ENCODE data around the gene ANKRD13C.
"Not testable (repeated sequence)": the region's sequence is repeated elsewhere in the genome, so short reads cannot be mapped to it uniquely, and the experiment has no call there.

Gene ANKRD13C

GRCh38 chr1:70360321-70360720 is 5.8 kb upstream of the ANKRD13C start:
- in situ Hi-C loops (cut with MboI; ENCODE audit: low sequenced_read_pairs) = no loop called here

DNA sequence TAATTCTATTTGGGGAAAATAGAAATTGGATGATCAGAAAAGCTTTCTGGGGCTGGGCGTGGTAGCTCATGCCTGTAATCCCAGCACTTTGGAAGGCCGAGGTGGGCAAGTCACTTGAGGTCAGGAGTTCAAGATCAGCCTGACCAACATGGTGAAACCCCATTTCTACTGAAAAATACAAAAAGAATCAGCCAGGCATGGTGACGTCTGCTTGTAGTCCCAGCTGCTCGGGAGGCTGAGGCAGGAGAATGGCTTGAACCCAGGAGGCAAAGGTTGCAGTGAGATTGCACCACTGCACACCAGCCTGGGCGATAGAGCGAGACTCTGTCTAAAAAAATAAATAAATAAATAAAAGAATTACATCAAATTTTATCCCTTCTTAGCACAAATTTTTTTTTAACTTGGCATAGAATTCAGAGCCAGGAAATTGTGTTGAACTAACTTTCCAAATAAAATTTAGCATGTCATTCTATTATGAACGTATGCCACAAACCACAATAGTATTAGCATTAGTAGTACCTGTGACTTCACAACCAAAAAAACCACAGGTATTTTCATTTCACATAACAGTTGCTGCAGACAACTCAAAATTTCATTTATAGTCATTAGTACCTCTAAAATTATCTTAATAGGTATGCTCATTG is 4.5 kb upstream of the ANKRD13C start:
- in situ Hi-C loops (cut with MboI; ENCODE audit: low sequenced_read_pairs) = no loop called here

DNA sequence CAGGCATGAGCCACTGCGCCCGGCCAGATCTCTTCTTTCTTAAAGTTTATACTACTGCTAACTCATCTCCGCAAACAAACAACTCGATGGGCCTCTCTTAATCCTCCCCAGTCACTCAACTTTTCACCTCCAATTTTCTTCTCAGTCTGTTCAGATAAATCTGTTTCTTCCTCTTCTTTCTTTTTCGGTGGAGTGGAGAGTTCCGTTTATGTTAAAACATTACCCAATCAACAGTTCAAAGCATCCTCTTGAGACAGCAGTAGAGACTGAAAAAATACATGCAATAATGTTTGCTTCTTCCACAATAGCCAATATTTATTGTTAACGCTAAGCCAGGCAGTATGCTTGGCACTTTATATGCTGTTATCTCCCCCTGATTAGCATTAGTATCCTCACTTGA is 1.4 kb upstream of the ANKRD13C start:
- in situ Hi-C loops (cut with MboI; ENCODE audit: low sequenced_read_pairs) = no loop called here

DNA sequence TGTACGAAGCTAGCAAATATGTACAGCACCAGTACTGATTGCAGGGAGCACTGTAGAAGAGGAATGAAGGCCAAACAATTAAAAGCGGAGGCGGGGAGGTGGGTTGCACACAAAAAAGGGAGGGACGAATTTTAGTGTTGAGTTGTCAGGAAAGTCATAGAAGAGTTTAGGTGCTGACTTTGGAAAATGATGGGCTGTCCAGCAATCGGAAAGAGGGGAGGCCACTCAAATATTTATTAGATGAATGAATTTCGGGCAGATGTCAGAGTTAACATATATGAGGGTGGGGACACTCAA is 537 bp upstream of the ANKRD13C start:
- in situ Hi-C loops (cut with MboI; ENCODE audit: low sequenced_read_pairs) = no loop called here

- in situ Hi-C loops (cut with MboI; ENCODE audit: low sequenced_read_pairs) = no loop called here
These were observed 756 bp downstream of the ANKRD13C start for GRCh38 chr1:70353601-70354331.

DNA sequence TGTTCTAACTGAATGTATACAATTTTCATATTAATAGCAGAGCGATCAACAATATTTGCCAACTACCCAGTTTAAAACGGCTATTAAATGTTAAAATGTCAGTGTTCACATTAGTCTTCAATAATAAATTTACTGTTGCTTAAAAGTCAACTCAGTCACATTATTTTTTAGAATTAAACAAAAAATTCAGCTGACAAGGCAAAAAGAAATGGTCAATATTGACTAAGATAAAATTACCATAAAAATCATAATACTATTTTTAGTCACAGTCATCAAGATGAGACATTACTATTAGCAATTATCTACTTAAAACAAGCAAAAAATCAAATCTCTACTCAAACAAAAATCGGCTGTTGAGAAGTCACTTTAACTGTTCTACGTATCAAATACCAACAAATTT is 1.5 kb downstream of the ANKRD13C start:
- in situ Hi-C loops (cut with MboI; ENCODE audit: low sequenced_read_pairs) = no loop called here

DNA sequence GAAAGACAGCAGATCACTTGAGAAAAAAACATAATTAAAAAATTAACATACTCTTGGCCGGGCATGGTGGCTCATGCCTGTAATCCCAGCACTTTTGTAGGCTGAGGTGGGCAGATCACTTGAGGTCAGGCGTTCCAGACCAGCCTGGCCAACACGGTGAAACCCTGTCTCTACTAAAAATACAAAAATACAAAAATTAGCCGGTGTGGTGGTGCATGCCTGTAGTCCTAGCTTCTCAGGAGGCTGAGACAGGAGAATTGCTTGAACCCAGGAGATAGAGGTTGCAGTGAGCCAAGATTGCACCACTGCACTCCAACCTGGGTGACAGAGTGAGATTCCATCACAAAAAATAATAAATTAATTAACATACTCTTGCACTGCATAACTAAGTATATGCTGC is 4.7 kb downstream of the ANKRD13C start:
- in situ Hi-C loops (cut with MboI; ENCODE audit: low sequenced_read_pairs) = not testable (repeated sequence)

DNA sequence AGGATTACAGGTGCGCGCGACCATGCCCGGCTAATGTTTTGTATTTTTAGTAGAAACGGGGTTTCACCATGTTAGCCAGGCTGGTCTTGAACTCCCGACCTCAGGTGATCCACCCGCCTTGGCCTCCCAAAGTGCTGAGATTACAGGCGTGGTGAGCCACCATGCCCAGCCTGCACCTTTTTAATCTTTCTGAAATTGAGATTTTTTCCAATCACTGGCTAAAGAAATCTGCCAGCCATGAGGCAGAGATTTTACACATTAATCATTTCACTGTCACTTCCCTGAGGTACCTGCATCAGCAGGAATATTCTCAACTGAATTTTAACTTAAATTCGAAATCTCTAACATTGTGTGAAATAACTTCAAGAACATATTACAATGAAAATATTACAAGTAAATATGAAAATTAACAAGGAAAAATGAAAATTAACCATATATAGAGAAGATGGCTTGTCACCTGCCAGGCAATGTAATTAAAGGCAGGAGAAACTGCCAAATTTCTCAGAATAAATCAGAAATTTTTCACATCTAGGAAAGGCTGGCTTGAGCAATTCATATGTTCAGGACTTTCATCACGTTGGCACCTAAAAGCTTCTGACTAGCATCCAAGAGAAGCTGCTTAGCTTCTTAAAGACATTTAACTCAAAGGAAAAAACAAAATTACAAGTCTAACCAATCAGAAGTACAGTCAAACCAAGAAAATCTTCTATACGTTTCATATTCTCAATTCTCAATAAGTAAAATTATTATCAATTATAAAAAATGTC is 5.9 kb downstream of the ANKRD13C start:
- in situ Hi-C loops (cut with MboI; ENCODE audit: low sequenced_read_pairs) = no loop called here

DNA sequence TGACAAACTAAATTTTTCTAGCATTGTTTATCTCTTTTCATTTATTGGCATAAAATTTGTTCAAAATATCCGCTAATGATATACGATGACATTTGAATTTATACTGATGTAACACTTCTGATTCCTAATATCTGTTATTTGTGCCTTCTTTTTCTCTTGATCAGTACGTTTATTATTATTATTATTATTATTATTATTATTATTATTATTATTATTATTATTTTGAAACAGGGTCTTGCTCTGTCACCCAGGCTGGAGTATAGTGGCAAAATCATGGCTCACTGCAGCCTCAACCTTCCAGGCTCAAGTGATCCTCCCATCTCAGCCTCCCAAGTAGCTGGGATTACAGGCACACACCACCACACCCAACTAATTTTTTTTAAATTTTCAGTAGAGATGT is 14.9 kb downstream of the ANKRD13C start:
- in situ Hi-C loops (cut with MboI; ENCODE audit: low sequenced_read_pairs) = not testable (repeated sequence)

DNA sequence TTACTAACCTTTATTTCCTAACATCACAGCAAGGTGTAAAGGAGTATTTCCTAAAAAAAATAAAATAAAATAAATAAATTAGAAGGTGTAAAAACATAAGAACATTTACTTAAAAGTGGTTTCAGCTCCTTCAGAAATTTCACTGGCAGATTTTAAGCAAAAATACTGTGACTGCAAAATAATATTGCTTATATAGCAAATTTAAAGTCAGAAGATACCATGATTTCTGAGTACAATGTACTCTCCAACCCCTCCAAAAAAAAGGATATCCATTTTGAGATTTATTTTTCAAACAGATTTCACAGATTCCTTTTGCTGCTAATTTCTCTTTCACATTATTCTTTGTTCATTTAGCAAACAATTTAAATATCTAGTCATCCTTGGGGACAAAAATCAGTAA is 18.5 kb downstream of the ANKRD13C start:
- in situ Hi-C loops (cut with MboI; ENCODE audit: low sequenced_read_pairs) = no loop called here

DNA sequence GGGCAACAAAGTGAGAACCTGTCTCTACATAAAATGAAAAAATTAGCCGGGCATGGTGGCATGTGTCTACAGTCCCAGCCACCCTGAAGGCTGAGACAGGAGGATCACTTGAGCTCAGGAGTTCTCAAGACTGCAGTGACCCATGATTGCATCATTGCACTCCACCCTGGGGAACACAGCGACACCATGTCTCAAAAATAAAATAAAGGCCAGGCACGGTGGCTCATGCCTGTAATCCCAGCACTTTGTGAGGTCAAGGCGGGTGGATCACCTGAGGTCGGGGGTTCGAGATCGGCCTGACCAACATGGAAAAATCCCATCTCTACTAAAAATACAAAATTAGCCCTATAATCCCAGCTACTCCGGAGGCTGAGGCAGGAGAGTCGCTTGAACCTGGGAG is 20.1 kb downstream of the ANKRD13C start:
- in situ Hi-C loops (cut with MboI; ENCODE audit: low sequenced_read_pairs) = no loop called here

DNA sequence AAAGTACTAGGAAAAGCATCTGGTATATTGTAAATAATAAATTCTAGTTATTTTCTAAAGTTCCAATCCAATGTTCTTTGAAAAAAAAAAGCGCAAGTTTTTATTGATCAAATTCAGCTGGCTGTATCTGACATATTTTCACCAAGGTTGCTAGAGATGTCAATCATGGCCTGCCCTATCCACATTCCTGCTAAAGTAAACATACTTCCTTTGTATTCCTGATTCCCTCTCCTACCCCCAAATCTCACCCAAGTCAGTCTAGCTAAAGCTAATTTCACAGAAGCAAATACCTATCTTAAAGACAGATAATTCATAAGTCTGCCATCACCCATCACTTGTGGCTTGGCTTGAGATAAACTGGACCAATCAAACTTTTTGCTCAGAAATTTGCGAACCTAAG is 21.3 kb downstream of the ANKRD13C start:
- in situ Hi-C loops (cut with MboI; ENCODE audit: low sequenced_read_pairs) = no loop called here

GRCh38 chr1:70331962-70332361 is 22.6 kb downstream of the ANKRD13C start:
- in situ Hi-C loops (cut with MboI; ENCODE audit: low sequenced_read_pairs) = no loop called here

- in situ Hi-C loops (cut with MboI; ENCODE audit: low sequenced_read_pairs) = no loop called here
These were observed 27.0 kb downstream of the ANKRD13C start for GRCh38 chr1:70327306-70328076.

- in situ Hi-C loops (cut with MboI; ENCODE audit: low sequenced_read_pairs) = no loop called here
These were observed 29.8 kb downstream of the ANKRD13C start for GRCh38 chr1:70324683-70325082.

GRCh38 chr1:70319750-70320149 is 34.8 kb downstream of the ANKRD13C start:
- in situ Hi-C loops (cut with MboI; ENCODE audit: low sequenced_read_pairs) = no loop called here

- in situ Hi-C loops (cut with MboI; ENCODE audit: low sequenced_read_pairs) = no loop called here
These were observed 36.3 kb downstream of the ANKRD13C start for GRCh38 chr1:70318191-70318590.

DNA sequence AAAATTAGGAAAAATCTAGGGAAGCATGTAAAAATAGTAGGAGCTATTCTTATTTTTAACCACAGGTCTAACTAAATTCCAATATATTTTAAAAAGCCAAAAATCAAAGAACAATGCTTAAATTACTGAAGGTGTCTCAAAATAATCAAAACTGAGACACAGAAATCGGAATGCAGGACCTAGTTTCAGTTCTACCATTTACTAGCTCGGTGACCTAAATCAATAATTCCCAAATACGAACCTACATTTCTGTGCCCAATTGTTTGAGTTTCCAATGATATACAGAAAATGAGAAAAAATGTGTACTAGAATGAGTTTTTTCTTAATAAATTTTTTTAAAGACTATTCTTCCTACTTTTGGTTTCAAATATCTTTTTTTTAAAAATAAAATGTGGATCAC is 37.4 kb downstream of the ANKRD13C start:
- in situ Hi-C loops (cut with MboI; ENCODE audit: low sequenced_read_pairs) = no loop called here

GRCh38 chr1:70315782-70316181 is 38.7 kb downstream of the ANKRD13C start:
- in situ Hi-C loops (cut with MboI; ENCODE audit: low sequenced_read_pairs) = no loop called here

GRCh38 chr1:70314706-70315304 is 39.7 kb downstream of the ANKRD13C start:
- in situ Hi-C loops (cut with MboI; ENCODE audit: low sequenced_read_pairs) = no loop called here

DNA sequence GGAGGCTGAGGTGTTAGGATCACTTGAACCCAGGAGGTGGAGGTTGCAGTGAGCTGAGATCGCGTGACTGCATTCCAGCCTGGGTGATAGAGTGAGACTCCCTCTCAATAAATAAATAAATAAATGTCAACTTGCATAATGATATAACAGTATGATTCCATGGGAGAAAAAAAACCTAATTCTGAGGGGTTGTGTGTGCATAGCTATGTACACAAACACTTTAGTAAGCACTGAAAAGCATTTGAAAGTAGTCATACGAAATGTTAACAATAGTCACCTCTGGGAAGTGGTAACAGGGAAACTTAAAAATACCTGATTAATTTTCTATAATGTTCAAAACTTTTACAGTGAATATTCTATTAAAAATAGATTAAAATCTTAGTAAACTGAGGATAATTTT is 43.2 kb downstream of the ANKRD13C start:
- in situ Hi-C loops (cut with MboI; ENCODE audit: low sequenced_read_pairs) = no loop called here

All from hTERT RPE-1 (cell line).